Astrocyte (in vitro differentiated cells and primary cell): ENCODE data around the gene TMEM221. TPM values are rescaled to one million over a fixed set of nuclear protein-coding genes. Genes with fewer than 3 reads are reported as not detected.

ENCODE experiments used
- DNase-seq: peaks from one replicate; pipeline ENCODE4 v3.0.0-alpha.2; 2010; ENCODE audit warnings: low read depth
- FAIRE-seq: peaks from 2 replicates; lab custom pipeline; 2011; peaks lifted over from hg19 to GRCh38; lab: Jason Lieb, UNC
- H2AFZ ChIP-seq: 2 replicates; pipeline ENCODE4 v1.6.0; 2012; ENCODE audit warnings: low read depth, low read length, inconsistent platforms
- H3K27ac ChIP-seq: 2 replicates; pipeline ENCODE4 v1.5.1; 2011; ENCODE audit warnings: low read depth, low read length, inconsistent platforms
- H3K27me3 ChIP-seq: 2 replicates; pipeline ENCODE4 v1.6.0; 2011; ENCODE audit warnings: low read length, inconsistent platforms; ENCODE audit not compliant: insufficient read depth
- H3K36me3 ChIP-seq: 2 replicates; pipeline ENCODE4 v1.5.1; 2011; ENCODE audit warnings: low read length, inconsistent platforms; ENCODE audit not compliant: insufficient read depth
- H3K4me1 ChIP-seq: 2 replicates; pipeline ENCODE4 v1.5.1; 2011; ENCODE audit warnings: low read length, inconsistent platforms; ENCODE audit not compliant: insufficient read depth
- H3K4me2 ChIP-seq: 2 replicates; pipeline ENCODE4 v1.6.0; 2012; ENCODE audit warnings: low read length, inconsistent platforms
- H3K4me3 ChIP-seq: 2 replicates; pipeline ENCODE4 v1.5.1; 2011; ENCODE audit warnings: low read depth, mild to moderate bottlenecking, low read length, inconsistent platforms; ENCODE audit not compliant: insufficient read depth
- H3K79me2 ChIP-seq: 2 replicates; pipeline ENCODE4 v1.6.0; 2012; ENCODE audit warnings: mild to moderate bottlenecking, low read length, inconsistent platforms; ENCODE audit not compliant: insufficient read depth
- H3K9ac ChIP-seq: 2 replicates; pipeline ENCODE4 v1.6.0; 2012; ENCODE audit warnings: mild to moderate bottlenecking, low read length, inconsistent platforms
- H3K9me3 ChIP-seq: 2 replicates; pipeline ENCODE4 v1.5.1; 2012; ENCODE audit warnings: low read depth, mild to moderate bottlenecking, low read length, inconsistent platforms; ENCODE audit not compliant: insufficient read depth
- H4K20me1 ChIP-seq: 2 replicates; pipeline ENCODE4 v1.6.0; 2012; ENCODE audit warnings: low read length, inconsistent platforms; ENCODE audit not compliant: insufficient read depth
- H3K27ac Mint-ChIP-seq: one replicate; pipeline ENCODE4 v1.8.0; 2021; ENCODE audit warnings: mild to moderate bottlenecking, mixed read lengths; ENCODE audit not compliant: unreplicated experiment
- H3K27me3 Mint-ChIP-seq: one replicate; pipeline ENCODE4 v1.8.0; 2021; ENCODE audit warnings: low read depth, mixed read lengths; ENCODE audit not compliant: unreplicated experiment
- H3K36me3 Mint-ChIP-seq: one replicate; pipeline ENCODE4 v1.8.0; 2021; ENCODE audit warnings: low read depth, mixed read lengths; ENCODE audit not compliant: unreplicated experiment
- H3K4me1 Mint-ChIP-seq: one replicate; pipeline ENCODE4 v1.8.0; 2021; ENCODE audit warnings: low read depth, mixed read lengths; ENCODE audit not compliant: unreplicated experiment
- H3K4me3 Mint-ChIP-seq: one replicate; pipeline ENCODE4 v1.8.0; 2021; ENCODE audit warnings: mild to moderate bottlenecking, moderate library complexity, mixed read lengths; ENCODE audit not compliant: unreplicated experiment
- H3K9me3 Mint-ChIP-seq: one replicate; pipeline ENCODE4 v1.8.0; 2021; ENCODE audit warnings: mild to moderate bottlenecking, mixed read lengths; ENCODE audit not compliant: unreplicated experiment
- EZH2 ChIP-seq: IDR thresholded peaks from 2 replicates; pipeline ENCODE4 v1.6.1; 2012; ENCODE audit warnings: mild to moderate bottlenecking, low read length, inconsistent platforms; ENCODE audit not compliant: insufficient read depth
- total RNA-seq: library from RNA; stranded (reverse); gene quantifications from 2 replicates; pipeline ENCODE4 v1.2.1, GENCODE V29; 2021
- TF ChIP-seq, protein P1 (sequence below): IDR thresholded peaks from 2 replicates; pipeline ENCODE4 v1.5.1; 2011; ENCODE audit warnings: low read depth, mild to moderate bottlenecking, inconsistent platforms, low read length, moderate library complexity; ENCODE audit not compliant: insufficient read depth

TMEM221 gene
- total RNA-seq, 1 donor from 2014 or later = 0.23 TPM

DNA sequence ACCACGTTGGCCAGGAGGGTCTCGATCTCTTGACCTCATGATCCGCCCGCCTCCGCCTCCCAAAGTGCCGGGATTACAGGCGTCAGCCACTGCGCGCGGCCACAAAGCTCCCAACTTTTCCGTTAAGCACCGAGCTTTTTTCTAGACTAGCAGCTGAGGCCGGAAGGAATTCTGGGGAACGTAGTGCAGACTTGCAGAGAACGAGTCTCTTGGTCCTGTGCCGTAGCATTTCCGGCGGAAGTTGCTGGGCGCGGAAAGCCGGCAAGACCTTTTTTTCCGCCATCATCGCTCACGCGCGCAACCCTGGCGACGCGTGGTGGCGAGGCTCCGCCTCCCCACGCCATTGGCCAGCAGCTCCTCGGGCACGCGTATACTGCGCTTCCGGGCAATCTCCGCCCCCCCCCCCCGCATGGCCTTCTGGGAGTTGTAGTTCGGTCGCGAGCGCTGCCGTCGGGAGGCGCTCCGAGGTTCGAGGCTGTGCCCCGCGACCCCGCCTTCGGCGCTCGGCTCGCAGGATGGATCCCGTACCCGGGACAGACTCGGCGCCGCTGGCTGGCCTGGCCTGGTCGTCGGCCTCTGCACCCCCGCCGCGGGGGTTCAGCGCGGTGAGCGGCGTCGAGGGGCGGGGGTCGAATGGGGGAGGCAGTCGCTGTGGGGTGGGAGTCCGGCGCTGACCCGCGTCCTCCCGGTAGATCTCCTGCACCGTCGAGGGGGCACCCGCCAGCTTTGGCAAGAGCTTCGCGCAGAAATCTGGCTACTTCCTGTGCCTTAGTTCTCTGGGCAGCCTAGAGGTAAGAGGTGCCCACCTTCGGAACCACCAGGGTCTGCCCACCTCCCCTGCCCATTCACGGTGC, 28.6 kb downstream of the TMEM221 start, which contains the start of gene MVB12A:
TSS of gene MVB12A (plus strand) at position 427 of the 854 bp plus-strand sequence. CDS start at position 516, 89 bp downstream.
- no peaks in the 10 kb centered on the region for H3K9me3 ChIP-seq
- H3K4me2 ChIP-seq = peak within 1 kb of the TSS; percentile 91
- Mint-ChIP-seq H3K36me3 (peaks cover 12% of the 10 kb centered on the region), H3K27ac (peak within 1 kb of the TSS; percentile 95), H3K27me3 (no peaks in the 10 kb centered on the region), H3K9me3 (no peaks in the 10 kb centered on the region), H3K4me3 (peak within 1 kb of the TSS; percentile 89), H3K4me1 (peaks cover 1% of the 10 kb centered on the region)
- peak; percentile 98 for DNase-seq
- H3K79me2 ChIP-seq = peaks cover 6% of the 10 kb centered on the region
- peaks cover 10% of the 10 kb centered on the region for H3K27me3 ChIP-seq
- H2AFZ ChIP-seq = peak within 1 kb of the TSS; percentile 97
- H3K27ac ChIP-seq = peak within 1 kb of the TSS; percentile 40
- TF ChIP-seq, protein P1, sequence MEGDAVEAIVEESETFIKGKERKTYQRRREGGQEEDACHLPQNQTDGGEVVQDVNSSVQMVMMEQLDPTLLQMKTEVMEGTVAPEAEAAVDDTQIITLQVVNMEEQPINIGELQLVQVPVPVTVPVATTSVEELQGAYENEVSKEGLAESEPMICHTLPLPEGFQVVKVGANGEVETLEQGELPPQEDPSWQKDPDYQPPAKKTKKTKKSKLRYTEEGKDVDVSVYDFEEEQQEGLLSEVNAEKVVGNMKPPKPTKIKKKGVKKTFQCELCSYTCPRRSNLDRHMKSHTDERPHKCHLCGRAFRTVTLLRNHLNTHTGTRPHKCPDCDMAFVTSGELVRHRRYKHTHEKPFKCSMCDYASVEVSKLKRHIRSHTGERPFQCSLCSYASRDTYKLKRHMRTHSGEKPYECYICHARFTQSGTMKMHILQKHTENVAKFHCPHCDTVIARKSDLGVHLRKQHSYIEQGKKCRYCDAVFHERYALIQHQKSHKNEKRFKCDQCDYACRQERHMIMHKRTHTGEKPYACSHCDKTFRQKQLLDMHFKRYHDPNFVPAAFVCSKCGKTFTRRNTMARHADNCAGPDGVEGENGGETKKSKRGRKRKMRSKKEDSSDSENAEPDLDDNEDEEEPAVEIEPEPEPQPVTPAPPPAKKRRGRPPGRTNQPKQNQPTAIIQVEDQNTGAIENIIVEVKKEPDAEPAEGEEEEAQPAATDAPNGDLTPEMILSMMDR = no peak
- no peak for TF ChIP-seq EZH2
- no peaks in the 10 kb centered on the region for H4K20me1 ChIP-seq
- peak within 1 kb of the TSS; percentile 75 for H3K4me3 ChIP-seq
- peak; percentile 65 for FAIRE-seq
- H3K4me1 ChIP-seq = peaks cover 4% of the 10 kb centered on the region
- H3K9ac ChIP-seq = peak within 1 kb of the TSS; percentile 76
- no peaks in the 10 kb centered on the region for H3K36me3 ChIP-seq

DNA sequence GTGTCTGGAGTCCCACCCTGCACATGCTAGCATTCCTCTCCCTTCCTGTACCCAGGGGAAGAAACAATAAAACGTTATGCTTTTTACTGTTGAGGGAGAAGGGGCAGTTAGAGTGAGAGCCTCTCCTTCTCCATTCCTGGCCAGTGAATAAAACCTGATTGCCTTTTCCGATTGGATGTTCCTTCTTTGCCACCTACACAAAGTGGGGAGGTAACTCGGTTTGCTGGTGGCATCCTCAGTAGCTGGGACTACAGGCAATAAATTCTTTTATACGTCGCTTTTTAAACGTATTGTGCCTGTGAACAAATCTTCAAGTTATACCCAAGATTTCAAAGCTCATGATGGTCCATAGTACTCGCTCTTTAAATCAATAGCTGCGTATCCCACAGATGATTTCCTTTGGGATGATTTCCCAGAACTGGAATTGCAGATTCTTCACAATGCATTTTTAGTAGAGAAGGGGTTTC, 29.3 kb downstream of the TMEM221 start:
- peaks cover 1% of the 10 kb centered on the region for H3K4me1 Mint-ChIP-seq
- peaks cover 13% of the 10 kb centered on the region for H3K36me3 Mint-ChIP-seq
- H3K79me2 ChIP-seq = peaks cover 6% of the 10 kb centered on the region
- DNase-seq (no peak), FAIRE-seq (no peak)
- H3K4me3 ChIP-seq = peak overlapping the region; percentile 60
- peak overlapping the region; percentile 40 for H3K27ac ChIP-seq
- H2AFZ ChIP-seq = peak overlapping the region; percentile 83
- no peaks in the 10 kb centered on the region for H4K20me1 ChIP-seq
- H3K36me3 ChIP-seq = no peaks in the 10 kb centered on the region
- peaks cover 4% of the 10 kb centered on the region for H3K4me1 ChIP-seq
- H3K9ac ChIP-seq = peak overlapping the region; percentile 72
- H3K9me3 Mint-ChIP-seq = no peaks in the 10 kb centered on the region
- peaks cover 14% of the 10 kb centered on the region for H3K27me3 ChIP-seq
- H3K27ac Mint-ChIP-seq = peak overlapping the region; percentile 95
- H3K27me3 Mint-ChIP-seq = no peaks in the 10 kb centered on the region
- H3K4me3 Mint-ChIP-seq = peak overlapping the region; percentile 89
- H3K4me2 ChIP-seq = peak overlapping the region; percentile 91
- H3K9me3 ChIP-seq = no peaks in the 10 kb centered on the region
- TF ChIP-seq, protein P1 = no peak
- TF ChIP-seq EZH2 = no peak
